HepG2 (cell line): ENCODE results near the gene ITCH. TPM values are rescaled to one million over a fixed set of nuclear protein-coding genes. Genes with fewer than 3 reads are reported as not detected.

Experiments
- EHMT2 ChIP-seq: fragments of 200-600 bp; sonication (generic); IDR thresholded peaks from 2 replicates; pipeline ENCODE4 v1.7.0; 2017; ENCODE audit warnings: antibody characterized with exemption, low read depth, low read length, borderline replicate concordance
- FOXP1 ChIP-seq, 2 experiments: fragments of 450-650 bp in 1 of 2; IDR thresholded peaks; 2 replicates each; pipeline ENCODE4 v1.6.1; 2017 to 2018; ENCODE audit warnings: antibody characterized with exemption in 1 of 2
- GTF3A ChIP-seq: sonication (generic); formaldehyde crosslinking; conservative IDR thresholded peaks from 2 replicates; pipeline ENCODE4 v1.4.0; 2020; ENCODE audit warnings: mild to moderate bottlenecking, missing genetic modification reagents
- SAP130 ChIP-seq: IDR thresholded peaks from 2 replicates; pipeline ENCODE4 v1.6.1; 2016; ENCODE audit warnings: low read depth
- ZNF138 ChIP-seq: sonication (generic); formaldehyde crosslinking; IDR thresholded peaks from 2 replicates; pipeline ENCODE4 v1.5.0; 2020; ENCODE audit warnings: mild to moderate bottlenecking, low read depth, missing genetic modification reagents
- ZNF180 ChIP-seq: sonication (generic); formaldehyde crosslinking; IDR thresholded peaks from 2 replicates; pipeline ENCODE4 v1.4.0; 2020; ENCODE audit warnings: low read depth, missing genetic modification reagents, borderline replicate concordance
- ZNF678 ChIP-seq: sonication (generic); formaldehyde crosslinking; IDR thresholded peaks from 2 replicates; pipeline ENCODE4 v1.4.0; 2020; ENCODE audit warnings: mild to moderate bottlenecking, missing genetic modification reagents
- ZNF746 ChIP-seq: sonication (generic); formaldehyde crosslinking; IDR thresholded peaks from 2 replicates; pipeline ENCODE4 v1.8.0; 2022; ENCODE audit warnings: mild to moderate bottlenecking, missing genetic modification reagents
- ZNF883 ChIP-seq: sonication (generic); formaldehyde crosslinking; IDR thresholded peaks from 2 replicates; pipeline ENCODE4 v1.5.1; 2020; ENCODE audit warnings: mild to moderate bottlenecking, missing genetic modification reagents; ENCODE audit errors: not compliant biosample characterization
- polyA plus RNA-seq, 8 experiments: library from polyadenylated mRNA; depleted of rRNA in 3 of 8; stranded (reverse) in 7 of 8; unstranded in 1 of 8; fragments of >200 nt; fragmentation: Illumina TruSeq in 4 of 8; extraction: Trizol in 4 of 8; gene quantifications; 2 replicates each; pipeline versions ENCODE4 v1.2.1 to v1.2.3, GENCODE V29; 2011 to 2016; ENCODE audit warnings: low read depth in 4 of 8, missing spikeins in 1 of 8, mixed read lengths in 1 of 8; ENCODE audit not compliant: insufficient read depth in 1 of 8
- total RNA-seq, 5 experiments: library from RNA; depleted of rRNA; stranded (reverse); fragments of >200 nt; fragmentation: Illumina TruSeq; extraction: Trizol; gene quantifications; 2 replicates each; pipeline ENCODE4 v1.2.3, GENCODE V29; 2016; ENCODE audit warnings: low read depth in 1 of 5
- TF ChIP-seq, protein P1 (sequence below): sonication (generic); formaldehyde crosslinking; IDR thresholded peaks from 2 replicates; pipeline ENCODE4 v1.9.0; 2021; ENCODE audit warnings: mild to moderate bottlenecking, missing genetic modification reagents
- TF ChIP-seq, protein P2 (sequence below): sonication (generic); formaldehyde crosslinking; IDR thresholded peaks from 2 replicates; pipeline ENCODE4 v1.4.0; 2020; ENCODE audit warnings: missing genetic modification reagents
- TF ChIP-seq, protein P3 (sequence below): sonication (generic); formaldehyde crosslinking; IDR thresholded peaks from 2 replicates; pipeline ENCODE4 v1.5.1; 2020; ENCODE audit warnings: mild to moderate bottlenecking, missing genetic modification reagents, moderate library complexity
- TF ChIP-seq, protein P4 (sequence below): sonication (generic); formaldehyde crosslinking; IDR thresholded peaks from 2 replicates; pipeline ENCODE4 v1.4.0; 2020; ENCODE audit warnings: missing genetic modification reagents; ENCODE audit errors: not compliant biosample characterization
- TF ChIP-seq, protein P5 (sequence below): sonication (generic); formaldehyde crosslinking; IDR thresholded peaks from 2 replicates; pipeline ENCODE4 v1.5.0; 2020; ENCODE audit warnings: missing genetic modification reagents

Gene ITCH
- total and polyA plus RNA-seq, 2 of the 13 experiments (the other 11 are each of a cell fraction or from before 2014, with no cell fraction given), result 20.5 to 112 TPM

DNA sequence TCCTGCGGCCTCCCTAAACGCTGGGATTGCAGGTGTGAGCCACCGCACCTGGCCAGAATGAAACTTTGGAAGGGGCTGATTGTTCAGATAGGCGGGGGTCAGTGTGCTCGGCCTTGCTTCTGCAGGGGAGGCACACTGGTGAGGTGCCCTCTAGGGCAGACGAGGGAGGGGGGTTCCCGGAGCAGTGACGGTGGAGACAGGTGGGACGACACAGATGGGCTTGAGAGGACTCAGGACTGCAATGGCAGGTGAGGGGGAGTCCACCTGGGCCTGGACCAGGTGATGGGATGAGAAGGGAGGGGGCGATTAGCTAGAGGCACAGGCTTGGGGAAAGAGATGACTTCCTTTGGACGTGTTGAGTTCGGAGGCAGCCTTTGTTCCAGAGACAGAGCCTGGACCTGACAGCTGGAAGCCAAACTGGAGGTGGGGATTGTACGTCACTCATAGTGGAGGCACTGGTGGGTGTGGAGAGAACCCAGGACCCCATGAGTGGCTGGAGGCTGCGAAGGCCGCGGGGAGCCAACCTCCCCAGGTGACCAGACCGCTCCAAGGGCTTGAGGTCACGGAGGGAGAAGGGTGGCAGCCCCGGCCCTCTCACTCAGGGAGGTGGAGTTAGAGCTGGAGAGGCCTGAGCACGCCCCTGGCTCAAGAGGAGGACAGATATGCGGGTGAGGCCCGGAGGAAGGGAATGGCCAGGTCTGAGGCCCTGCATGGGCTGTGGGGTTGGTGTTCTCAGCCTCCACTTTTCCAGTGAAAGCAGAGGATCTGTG is 185.0 kb downstream of the ITCH start (continued):
- TF ChIP-seq, protein P1, sequence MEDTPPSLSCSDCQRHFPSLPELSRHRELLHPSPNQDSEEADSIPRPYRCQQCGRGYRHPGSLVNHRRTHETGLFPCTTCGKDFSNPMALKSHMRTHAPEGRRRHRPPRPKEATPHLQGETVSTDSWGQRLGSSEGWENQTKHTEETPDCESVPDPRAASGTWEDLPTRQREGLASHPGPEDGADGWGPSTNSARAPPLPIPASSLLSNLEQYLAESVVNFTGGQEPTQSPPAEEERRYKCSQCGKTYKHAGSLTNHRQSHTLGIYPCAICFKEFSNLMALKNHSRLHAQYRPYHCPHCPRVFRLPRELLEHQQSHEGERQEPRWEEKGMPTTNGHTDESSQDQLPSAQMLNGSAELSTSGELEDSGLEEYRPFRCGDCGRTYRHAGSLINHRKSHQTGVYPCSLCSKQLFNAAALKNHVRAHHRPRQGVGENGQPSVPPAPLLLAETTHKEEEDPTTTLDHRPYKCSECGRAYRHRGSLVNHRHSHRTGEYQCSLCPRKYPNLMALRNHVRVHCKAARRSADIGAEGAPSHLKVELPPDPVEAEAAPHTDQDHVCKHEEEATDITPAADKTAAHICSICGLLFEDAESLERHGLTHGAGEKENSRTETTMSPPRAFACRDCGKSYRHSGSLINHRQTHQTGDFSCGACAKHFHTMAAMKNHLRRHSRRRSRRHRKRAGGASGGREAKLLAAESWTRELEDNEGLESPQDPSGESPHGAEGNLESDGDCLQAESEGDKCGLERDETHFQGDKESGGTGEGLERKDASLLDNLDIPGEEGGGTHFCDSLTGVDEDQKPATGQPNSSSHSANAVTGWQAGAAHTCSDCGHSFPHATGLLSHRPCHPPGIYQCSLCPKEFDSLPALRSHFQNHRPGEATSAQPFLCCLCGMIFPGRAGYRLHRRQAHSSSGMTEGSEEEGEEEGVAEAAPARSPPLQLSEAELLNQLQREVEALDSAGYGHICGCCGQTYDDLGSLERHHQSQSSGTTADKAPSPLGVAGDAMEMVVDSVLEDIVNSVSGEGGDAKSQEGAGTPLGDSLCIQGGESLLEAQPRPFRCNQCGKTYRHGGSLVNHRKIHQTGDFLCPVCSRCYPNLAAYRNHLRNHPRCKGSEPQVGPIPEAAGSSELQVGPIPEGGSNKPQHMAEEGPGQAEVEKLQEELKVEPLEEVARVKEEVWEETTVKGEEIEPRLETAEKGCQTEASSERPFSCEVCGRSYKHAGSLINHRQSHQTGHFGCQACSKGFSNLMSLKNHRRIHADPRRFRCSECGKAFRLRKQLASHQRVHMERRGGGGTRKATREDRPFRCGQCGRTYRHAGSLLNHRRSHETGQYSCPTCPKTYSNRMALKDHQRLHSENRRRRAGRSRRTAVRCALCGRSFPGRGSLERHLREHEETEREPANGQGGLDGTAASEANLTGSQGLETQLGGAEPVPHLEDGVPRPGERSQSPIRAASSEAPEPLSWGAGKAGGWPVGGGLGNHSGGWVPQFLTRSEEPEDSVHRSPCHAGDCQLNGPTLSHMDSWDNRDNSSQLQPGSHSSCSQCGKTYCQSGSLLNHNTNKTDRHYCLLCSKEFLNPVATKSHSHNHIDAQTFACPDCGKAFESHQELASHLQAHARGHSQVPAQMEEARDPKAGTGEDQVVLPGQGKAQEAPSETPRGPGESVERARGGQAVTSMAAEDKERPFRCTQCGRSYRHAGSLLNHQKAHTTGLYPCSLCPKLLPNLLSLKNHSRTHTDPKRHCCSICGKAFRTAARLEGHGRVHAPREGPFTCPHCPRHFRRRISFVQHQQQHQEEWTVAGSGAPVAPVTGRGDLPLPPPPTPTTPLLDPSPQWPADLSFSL, result no peak
- TF ChIP-seq GTF3A (CRISPR knock-in tag) (no peak), ZNF180 (no peak), ZNF138 (CRISPR knock-in tag) (no peak), EHMT2 (no peak), FOXP1 (IDR thresholded peaks at IDR 0.05) (no peak), FOXP1 (CRISPR knock-in tag; IDR thresholded peaks at IDR 0.05) (no peak), SAP130 (CRISPR knock-in tag) (no peak), ZNF746 (no peak), ZNF883 (CRISPR knock-in tag) (peak; percentile 35), ZNF678 (CRISPR knock-in tag) (no peak)
- TF ChIP-seq, protein P2, sequence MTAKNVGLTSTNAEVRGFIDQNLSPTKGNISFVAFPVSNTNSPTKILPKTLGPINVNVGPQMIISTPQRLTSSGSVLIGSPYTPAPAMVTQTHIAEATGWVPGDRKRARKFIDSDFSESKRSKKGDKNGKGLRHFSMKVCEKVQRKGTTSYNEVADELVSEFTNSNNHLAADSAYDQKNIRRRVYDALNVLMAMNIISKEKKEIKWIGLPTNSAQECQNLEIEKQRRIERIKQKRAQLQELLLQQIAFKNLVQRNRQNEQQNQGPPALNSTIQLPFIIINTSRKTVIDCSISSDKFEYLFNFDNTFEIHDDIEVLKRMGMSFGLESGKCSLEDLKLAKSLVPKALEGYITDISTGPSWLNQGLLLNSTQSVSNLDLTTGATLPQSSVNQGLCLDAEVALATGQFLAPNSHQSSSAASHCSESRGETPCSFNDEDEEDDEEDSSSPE (CRISPR knock-in tag), result no peak
- TF ChIP-seq, protein P3, sequence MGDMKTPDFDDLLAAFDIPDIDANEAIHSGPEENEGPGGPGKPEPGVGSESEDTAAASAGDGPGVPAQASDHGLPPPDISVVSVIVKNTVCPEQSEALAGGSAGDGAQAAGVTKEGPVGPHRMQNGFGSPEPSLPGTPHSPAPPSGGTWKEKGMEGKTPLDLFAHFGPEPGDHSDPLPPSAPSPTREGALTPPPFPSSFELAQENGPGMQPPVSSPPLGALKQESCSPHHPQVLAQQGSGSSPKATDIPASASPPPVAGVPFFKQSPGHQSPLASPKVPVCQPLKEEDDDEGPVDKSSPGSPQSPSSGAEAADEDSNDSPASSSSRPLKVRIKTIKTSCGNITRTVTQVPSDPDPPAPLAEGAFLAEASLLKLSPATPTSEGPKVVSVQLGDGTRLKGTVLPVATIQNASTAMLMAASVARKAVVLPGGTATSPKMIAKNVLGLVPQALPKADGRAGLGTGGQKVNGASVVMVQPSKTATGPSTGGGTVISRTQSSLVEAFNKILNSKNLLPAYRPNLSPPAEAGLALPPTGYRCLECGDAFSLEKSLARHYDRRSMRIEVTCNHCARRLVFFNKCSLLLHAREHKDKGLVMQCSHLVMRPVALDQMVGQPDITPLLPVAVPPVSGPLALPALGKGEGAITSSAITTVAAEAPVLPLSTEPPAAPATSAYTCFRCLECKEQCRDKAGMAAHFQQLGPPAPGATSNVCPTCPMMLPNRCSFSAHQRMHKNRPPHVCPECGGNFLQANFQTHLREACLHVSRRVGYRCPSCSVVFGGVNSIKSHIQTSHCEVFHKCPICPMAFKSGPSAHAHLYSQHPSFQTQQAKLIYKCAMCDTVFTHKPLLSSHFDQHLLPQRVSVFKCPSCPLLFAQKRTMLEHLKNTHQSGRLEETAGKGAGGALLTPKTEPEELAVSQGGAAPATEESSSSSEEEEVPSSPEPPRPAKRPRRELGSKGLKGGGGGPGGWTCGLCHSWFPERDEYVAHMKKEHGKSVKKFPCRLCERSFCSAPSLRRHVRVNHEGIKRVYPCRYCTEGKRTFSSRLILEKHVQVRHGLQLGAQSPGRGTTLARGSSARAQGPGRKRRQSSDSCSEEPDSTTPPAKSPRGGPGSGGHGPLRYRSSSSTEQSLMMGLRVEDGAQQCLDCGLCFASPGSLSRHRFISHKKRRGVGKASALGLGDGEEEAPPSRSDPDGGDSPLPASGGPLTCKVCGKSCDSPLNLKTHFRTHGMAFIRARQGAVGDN (CRISPR knock-in tag), result peak; percentile 38; the same call in 1 of the 2 replicates
- TF ChIP-seq, protein P4, sequence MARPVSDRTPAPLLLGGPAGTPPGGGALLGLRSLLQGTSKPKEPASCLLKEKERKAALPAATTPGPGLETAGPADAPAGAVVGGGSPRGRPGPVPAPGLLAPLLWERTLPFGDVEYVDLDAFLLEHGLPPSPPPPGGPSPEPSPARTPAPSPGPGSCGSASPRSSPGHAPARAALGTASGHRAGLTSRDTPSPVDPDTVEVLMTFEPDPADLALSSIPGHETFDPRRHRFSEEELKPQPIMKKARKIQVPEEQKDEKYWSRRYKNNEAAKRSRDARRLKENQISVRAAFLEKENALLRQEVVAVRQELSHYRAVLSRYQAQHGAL, result no peak
- TF ChIP-seq, protein P5, sequence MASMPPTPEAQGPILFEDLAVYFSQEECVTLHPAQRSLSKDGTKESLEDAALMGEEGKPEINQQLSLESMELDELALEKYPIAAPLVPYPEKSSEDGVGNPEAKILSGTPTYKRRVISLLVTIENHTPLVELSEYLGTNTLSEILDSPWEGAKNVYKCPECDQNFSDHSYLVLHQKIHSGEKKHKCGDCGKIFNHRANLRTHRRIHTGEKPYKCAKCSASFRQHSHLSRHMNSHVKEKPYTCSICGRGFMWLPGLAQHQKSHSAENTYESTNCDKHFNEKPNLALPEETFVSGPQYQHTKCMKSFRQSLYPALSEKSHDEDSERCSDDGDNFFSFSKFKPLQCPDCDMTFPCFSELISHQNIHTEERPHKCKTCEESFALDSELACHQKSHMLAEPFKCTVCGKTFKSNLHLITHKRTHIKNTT (CRISPR knock-in tag), result no peak
